ENCODE results near the gene DACT1. TPM values are rescaled to one million over a fixed set of nuclear protein-coding genes. Genes with fewer than 3 reads are reported as not detected.
"Not testable (repeated sequence)": the region's sequence is repeated elsewhere in the genome, so short reads cannot be mapped to it uniquely, and the experiment has no call there.

The DACT1 gene, protein sequence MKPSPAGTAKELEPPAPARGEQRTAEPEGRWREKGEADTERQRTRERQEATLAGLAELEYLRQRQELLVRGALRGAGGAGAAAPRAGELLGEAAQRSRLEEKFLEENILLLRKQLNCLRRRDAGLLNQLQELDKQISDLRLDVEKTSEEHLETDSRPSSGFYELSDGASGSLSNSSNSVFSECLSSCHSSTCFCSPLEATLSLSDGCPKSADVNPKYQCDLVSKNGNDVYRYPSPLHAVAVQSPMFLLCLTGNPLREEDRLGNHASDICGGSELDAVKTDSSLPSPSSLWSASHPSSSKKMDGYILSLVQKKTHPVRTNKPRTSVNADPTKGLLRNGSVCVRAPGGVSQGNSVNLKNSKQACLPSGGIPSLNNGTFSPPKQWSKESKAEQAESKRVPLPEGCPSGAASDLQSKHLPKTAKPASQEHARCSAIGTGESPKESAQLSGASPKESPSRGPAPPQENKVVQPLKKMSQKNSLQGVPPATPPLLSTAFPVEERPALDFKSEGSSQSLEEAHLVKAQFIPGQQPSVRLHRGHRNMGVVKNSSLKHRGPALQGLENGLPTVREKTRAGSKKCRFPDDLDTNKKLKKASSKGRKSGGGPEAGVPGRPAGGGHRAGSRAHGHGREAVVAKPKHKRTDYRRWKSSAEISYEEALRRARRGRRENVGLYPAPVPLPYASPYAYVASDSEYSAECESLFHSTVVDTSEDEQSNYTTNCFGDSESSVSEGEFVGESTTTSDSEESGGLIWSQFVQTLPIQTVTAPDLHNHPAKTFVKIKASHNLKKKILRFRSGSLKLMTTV
- 19.8 TPM for total RNA-seq

DNA sequence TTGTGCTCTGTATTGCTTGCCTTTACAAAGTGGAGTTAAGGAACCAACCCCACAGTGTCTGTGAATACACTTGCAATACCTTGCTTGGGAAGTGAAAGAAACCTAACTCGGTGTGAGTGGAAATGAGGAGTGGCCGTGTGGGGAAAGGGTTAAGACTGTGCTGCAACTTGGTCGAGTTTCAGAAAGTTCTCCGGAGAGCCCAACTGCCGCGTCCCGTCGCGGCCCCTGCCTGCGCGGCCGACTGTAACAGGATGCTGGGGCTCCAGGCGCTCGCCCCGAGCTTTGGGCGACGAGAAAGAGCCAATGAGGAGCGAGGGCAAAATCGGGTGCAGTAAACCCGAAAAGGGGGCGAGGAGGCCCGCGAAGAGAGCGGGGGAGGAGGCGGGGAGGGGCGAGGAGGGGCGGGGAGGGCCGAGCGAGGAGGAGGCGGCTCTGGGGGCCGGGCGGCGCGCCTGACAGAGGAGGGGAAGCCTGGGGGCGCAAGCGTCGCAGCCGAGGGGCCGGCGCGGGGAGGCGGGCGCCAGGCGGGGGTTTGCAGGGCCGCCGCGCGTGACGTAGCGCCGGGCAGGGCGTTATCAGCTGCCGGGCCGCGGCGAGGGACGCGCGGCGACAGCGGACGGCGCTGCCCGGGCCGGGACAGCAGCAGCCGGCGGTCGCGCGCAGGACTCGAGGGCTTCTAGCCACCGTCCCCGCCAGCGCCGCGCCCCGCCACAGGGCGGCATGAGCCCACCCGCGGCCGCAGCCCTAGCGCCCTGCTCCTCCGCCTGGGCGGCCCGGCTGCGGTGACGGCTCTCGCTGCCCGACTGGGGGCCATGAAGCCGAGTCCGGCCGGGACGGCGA, at the start of gene DACT1:
Gene DACT1, plus strand, starts transcription at position 572 of the 840 bp plus-strand sequence. Its CDS starts 241 bp downstream, at position 813.
- peak; percentile 61 for DNase-seq (ENCODE audit: low spot score)

DNA sequence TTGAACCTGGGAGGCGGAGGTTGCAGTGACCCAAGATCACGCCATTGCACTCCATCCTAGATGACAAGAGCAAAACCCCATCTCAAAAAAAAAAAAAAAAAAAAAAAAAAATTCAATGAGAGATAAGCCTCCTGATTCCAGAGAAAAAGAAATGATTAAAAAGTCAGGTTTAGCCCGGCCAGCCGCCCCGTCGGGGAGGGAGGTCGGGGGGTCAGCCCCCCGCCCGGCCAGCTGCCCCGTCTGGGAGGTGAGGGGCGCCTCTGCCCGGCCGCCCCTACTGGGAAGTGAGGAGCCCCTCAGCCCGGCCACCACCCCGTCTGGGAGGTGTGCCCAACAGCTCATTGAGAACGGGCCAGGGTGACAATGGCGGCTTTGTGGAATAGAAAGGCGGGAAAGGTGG, 49.4 kb upstream of the DACT1 start:
- DNase-seq (ENCODE audit: low spot score): not testable (repeated sequence)

DNA sequence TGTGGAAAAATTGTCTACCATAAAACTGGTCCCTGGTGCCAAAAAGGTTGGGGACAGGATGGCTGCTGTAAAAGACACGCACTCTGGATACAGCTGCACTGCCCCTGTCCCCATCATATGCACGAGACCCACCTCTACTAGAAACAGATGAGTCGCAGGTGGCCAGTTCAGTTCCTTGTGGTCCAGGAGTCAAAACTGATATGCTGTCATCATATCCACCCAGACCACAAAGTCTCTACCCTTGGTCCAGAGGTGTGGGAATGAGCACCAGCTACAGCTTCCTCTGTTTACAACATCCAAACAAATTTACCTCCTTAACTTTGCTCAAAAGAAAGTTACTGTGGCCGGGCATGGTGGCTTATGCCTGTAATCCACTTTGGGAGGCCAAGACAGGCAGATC, 43.8 kb upstream of the DACT1 start:
- DNase-seq (ENCODE audit: low spot score): no peak

DNA sequence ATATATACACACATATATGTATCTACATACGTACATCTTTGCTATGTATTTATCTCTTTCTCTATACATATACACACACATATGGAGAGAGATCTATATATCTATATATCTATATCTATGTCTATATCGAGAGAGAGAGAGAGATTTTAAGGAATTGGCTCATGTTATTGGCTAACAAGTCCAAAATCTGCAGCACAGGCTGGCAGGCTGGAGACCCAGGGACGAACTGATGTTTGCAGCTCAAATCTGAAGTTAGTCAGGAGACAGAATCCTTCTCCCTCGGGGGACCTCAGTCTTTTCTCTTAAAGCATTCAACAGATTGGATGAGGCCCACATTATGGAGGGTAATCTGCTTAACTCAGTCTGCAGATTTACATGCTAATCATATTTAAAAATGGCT, 40.7 kb upstream of the DACT1 start:
- no peak for DNase-seq (ENCODE audit: low spot score)

DNA sequence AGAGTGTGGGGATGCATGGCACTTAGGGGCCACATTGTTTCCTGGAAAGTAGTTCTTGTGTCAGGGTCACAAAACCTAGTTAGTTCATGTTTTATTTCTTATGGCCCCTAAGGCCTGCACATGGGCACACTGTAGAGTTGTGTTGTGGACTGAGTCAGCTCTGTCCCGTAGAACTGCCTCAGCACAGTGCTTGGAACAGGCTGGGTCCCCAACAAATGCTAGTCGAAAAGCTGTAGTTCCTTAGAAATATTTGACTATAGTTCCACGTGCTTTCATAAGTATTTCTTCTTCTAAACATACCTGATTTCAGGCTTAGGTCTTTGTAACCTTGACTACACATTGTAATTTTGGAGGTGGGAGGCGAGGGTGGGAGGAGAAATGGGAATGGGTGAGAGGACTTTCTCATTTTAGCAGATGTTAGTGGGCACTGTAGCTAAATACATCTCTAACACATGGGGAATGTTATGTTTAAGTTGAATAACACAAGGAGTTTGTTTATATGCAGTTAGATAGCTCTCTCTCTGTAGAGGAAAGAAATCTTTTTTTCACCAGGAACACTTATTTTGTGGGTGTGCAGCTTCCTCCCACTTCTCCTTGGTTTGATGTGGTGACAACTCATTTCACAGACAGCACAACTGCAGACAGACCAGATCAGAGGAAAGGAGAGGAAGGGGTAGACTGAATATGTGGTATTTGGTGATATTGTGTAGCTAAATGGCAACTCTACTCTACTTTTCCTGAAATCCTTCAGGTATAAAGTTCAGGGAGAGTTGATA, 39.5 kb upstream of the DACT1 start:
- no peak for DNase-seq (ENCODE audit: low spot score)

DNA sequence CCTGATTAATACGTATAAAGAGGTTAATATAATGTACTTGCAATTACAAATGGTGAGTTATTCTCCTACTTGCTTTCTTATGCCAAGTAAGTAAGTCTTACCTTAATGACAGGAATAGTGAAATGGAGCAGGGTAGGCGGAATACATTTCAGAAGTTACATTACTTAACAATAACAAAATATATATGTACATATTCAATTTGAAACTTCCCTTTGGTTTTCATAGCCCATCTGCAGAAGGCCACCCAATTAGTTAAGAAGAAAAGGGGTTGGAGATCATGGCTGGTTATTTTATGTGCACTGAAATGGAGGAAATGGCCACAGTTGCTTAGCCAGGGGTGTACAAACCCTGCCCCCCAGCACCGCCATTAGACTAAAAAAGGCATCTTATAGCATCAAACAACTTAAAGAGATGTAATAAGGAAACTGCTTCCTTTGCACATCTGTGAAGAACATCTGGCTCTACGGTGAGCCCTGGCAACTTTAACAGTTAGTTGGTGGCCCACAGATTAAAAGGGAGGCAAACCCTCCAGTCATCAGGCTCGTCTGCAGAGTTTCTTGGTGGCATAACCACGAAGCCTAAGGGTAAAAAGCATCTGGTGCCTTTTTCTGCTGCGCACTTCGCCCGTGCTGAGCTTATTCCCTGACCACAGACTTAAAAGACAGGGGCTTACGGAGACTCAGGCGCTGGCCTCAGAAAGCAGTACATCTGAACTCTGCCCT, 38.8 kb upstream of the DACT1 start:
- DNase-seq (ENCODE audit: low spot score): no peak

DNA sequence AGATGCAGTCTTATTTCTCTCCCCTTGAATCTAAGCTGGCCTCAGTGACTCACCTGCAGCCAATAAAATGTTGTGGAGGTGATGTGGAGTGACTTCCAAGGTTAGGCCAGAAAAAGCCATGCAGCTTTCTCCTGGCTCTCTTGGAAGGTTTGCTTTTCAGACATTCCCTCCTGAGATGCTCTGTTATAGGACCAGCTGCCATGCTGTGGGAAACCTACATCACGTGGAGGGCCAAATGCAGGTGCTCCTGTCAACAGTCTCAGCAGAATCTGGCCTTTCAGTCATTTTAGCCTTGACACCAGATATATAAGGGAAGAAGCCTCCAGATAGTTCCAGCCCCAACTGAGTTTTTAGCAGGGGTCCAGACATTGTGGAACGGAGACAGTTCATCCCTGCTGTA, 38.1 kb upstream of the DACT1 start:
- DNase-seq (ENCODE audit: low spot score): no peak

DNA sequence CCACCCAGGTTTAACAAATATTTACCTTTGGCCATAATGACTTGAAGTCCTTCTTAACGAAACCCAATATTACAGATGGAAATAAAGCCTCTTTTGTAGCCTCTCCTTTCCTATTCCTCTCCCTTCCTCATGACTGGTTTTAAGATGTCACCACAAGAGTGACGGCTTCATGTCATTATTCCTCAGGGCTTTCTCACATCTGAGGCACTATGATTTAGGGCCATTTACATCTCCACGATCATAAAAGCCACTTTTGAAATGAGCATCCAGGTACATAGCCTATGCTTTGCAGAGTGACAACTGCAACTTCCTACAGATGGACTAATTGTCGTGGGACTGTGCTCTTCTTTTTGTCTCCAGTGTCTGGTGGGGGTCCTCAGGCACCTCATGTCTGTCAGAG, 32.3 kb upstream of the DACT1 start:
- DNase-seq (ENCODE audit: low spot score): no peak

DNA sequence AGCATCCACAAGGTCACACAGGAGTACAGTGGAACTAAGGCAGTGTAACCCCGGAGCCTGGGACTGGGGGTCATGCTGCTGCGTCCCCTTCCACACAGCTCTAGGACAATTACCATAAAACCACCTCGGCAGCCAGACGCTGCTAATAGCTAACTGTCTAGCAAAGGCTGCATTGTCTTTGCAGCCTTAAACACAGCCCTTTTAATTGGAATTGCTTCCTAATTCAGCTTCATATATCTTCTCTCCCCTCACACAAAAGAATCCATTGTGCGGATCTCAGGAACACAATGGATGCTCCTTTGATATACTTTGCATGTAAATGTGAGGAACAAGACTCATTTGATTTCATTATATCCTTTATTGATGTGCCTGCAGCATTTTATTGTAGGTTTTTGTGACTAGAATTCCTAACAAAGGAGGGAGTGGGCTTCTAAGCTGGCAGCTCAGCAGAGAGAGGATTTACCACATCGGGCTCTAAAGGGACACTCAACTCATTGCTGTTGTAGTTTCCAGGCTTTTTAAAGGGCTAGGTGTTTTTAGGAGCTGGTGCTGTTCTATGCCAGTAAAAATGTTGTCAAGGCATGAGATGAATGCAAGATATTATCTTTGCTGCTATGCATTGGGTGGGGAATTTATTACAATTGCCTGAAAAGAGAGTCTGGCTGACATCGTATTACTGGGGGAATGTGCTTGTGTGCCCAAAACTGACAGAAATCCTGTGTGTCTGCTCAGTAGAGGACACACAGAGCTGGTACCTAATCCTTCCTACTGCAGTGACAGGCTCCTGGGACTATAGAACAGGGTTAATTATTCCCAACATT, 30.4 kb upstream of the DACT1 start:
- no peak for DNase-seq (ENCODE audit: low spot score)

DNA sequence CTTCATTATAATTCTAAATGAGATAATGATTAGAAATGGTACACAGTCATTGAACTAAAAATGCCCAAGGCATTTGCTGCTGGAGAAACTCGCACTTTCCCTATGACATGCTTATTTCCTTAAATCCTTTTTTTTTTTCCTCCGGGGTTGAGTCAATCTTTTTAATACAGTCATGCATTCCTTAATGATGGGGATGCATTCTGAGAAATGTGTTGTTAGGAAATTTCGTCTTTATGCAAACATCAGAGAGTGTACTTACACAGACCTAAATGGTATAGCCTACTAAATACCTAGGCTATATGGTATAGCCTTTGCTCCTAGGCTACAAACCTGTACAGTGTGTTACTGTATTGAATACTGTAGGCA, 29.8 kb upstream of the DACT1 start:
- no peak for DNase-seq (ENCODE audit: low spot score)

DNA sequence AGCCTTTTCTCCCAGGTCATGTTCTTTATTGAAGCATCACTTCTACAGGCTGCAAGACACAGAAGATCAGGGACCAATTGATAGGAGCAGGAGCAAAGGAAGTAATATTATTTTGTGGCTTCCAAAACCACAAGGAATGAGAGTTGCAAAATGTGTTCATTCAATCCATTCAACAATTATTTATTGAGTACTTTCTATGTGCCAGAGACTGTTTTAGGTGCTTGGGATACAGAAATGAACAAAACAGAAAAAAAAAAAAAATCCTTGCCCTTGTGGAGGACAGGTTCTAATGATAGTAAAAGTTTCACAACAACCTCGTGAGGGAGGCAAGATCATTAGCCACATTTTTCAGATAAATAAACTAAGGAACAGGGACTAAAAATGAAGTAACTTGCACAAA, 20.1 kb upstream of the DACT1 start:
- DNase-seq (ENCODE audit: low spot score): no peak

DNA sequence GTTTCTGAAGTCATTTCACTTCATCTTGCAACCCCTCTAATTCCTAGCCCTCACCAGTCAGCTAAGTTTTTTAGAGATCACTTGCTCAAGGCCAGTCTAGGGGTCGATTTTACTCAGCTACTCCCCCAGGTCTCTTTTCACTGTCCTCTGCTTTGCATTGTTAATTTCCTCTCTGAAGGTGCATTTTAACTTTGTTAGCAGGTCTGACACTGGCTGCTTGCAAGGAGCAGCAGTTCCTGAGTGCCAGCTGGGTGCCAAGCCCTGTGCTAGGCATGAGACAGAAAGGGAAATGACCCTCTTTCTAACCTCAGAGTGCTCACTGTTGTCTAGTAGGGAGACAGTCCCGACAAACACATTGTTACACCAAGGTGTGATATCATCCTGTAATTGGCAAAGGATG, 17.8 kb upstream of the DACT1 start:
- DNase-seq (ENCODE audit: low spot score): no peak

DNA sequence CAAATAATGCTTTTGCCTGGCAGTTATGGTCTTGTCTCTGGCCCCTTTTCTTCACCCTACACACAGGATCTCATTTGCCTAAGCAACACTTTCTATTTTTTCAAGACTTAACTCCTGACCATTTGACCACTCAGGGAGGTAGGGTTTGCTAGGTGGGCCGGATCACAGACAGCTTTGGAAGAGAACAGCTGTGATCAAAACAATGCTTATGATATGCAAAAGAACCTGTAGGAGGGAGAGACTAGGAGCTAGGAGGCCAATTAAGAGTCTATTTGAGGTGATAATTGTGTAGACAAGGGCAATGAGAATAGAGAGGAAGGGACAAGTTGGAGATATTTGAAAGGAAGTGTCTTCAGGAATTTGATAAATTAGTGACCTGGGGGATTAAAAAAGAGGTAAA, 12.3 kb upstream of the DACT1 start:
- DNase-seq (ENCODE audit: low spot score): no peak

DNA sequence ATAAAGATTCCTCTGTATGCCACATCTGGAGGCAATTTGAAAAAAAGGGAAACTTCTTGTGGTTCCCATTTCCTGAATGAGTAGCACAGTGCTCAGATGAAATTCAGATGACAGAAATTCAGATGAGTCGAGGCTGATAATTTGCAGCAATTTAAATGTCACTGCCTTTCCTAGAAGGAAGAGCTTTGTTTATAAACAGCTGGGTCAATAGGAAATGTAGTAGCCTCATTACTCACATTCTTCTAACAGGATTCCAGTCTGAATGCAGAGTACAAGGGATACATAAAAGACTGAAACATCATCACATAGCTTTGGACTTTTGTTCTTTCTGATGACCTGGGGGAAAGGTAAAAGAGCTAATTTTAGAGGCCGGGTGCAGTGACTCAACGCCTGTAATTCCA, 11.3 kb upstream of the DACT1 start:
- DNase-seq (ENCODE audit: low spot score): no peak

DNA sequence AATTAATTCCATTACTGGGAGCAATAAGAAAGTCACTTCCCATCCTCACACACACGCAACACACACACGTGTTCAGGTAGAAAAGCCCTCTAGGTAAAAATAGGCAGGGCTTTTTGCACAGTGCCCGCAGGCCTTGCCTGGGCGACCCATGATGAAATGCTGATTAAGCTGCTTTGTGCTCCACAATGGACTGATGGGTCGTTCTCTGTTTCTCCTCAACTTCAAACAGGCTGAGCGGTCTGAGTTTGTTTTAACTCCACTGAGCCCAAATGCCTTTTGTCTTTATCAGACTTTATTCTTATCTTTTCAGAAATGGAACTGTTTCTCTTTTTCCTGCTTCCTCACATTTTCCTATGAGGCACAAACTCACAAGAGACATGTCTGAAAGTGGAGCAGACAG, 9.4 kb upstream of the DACT1 start:
- no peak for DNase-seq (ENCODE audit: low spot score)

DNA sequence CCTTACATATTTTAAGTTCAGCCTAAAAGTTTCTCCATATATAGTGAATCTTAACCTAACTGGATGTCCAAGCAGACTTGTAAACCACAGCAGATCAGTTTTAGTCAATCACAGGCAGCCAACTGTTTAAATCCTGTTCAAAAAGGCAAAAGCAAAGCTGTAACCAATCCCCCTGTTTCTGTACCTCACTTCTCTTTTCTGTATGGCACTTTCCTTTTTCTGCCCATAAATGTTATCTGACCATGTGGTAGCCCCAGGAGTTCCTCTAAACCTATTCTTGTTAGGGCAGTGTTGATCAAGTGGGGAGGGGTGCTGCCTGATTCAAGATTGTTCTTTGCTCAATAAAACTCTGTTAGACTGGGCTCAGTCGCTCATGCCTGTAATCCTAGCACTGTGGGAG, 8.5 kb upstream of the DACT1 start:
- DNase-seq (ENCODE audit: low spot score): no peak

DNA sequence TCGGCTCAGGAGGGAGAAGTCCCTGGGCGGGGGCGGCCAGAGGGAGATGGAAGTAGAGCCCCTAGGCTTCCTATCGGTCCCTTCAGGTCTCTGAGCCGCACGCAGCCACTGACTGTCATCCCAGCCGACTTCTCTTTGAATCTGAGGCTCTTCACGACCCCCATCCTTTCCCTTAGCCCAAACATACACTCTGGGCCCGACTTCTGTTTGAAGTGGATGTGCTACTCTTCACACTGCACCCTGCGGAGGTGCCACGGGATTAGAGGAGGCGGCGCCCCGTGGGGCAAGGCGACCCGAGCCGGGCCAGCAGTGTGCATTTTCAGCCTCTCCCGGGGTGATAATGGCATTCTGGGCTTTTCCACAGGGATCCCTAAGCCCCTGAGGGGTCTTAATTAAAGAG, 6.0 kb upstream of the DACT1 start:
- no peak for DNase-seq (ENCODE audit: low spot score)

DNA sequence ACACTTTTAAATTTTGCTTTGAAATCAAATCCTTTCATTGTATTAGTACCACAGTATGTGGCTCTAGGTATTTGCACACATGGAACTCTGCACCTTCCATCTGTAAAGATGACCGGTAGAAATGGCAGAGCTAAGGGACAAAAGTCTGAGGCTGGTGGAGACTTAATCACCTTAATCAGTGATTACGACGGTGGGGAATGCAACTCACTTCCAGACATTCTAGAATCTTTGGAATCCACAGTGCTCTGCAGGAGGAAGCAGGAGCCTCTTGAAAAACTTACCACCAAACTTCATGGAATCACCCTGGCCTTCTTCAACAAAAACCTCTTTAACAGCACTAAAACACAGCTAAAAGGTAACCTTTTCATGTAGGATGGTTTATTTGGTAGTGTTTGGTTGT, 3.9 kb upstream of the DACT1 start:
- DNase-seq (ENCODE audit: low spot score): no peak

DNA sequence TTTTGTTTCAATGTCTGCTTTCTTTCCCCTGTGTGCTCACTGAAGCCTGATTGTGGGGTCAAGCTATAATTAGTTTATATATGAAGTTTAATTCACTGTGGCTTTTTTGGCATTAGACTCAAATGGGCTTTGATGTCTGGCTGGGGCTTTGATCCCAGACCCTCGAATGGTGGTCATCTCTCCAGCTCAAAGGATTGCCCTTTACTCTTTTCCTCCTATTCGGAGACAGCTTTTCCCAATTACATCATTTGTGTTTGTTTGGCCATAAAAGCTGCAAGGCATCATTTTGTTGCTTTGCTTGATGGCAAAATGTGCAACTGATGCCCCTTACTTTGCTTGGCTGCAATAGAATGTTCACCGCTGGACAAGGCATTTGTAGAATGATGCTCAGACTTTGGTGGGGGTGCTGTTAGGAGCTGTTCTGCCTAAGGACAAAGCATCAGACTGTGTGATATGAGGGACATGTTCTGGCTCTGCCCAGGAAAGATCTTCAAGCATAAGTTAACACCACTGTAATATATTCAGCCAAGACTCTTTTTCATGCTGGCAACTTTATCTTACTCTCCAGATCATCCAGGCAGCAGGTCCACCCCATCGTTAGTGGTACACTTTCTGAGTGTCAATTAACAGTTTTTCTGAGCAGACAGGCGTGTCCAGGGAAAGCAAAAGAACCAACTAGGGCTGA, 3.2 kb upstream of the DACT1 start:
- no peak for DNase-seq (ENCODE audit: low spot score)

Data from mucosa of gallbladder (tissue), 1 donor.